OCI-LY3 (cell line): ENCODE data around the gene APOM.
A peak's percentile ranks its signal among the peaks of the same experiment; 100 is the strongest.

Source experiments
- H2AFZ ChIP-seq: fragments of 200-600, 300-600 bp; shearing (Covaris generic); 2 replicates; pipeline ENCODE4 v1.6.0; 2014; ENCODE audit warnings: antibody characterized with exemption, low read depth, low read length
- H3K27ac ChIP-seq: fragments of 200-600, 300-600 bp; sonication (generic); 2 replicates; pipeline ENCODE4 v1.5.1; 2014; ENCODE audit warnings: mild to moderate bottlenecking, low read length, moderate library complexity, mixed read lengths
- H3K27me3 ChIP-seq: fragments of 200-600, 300-600 bp; sonication (generic); 2 replicates; pipeline ENCODE4 v1.6.1; 2014; ENCODE audit warnings: low read depth, low read length, mixed read lengths
- H3K36me3 ChIP-seq: fragments of 200-600, 300-600 bp; sonication (generic); replicated peaks from 2 replicates; pipeline ENCODE3; 2014; ENCODE audit warnings: low read depth, low read length, mixed read lengths
- H3K4me1 ChIP-seq: fragments of 300-600, 200-600 bp; sonication (generic); 2 replicates; pipeline ENCODE4 v1.6.1; 2014; ENCODE audit warnings: low read length, mixed read lengths
- H3K4me2 ChIP-seq: fragments of 200-600, 300-600 bp; sonication (generic); 2 replicates; pipeline ENCODE4 v1.6.1; 2014; ENCODE audit warnings: low read length, mixed read lengths
- H3K4me3 ChIP-seq: fragments of 300-600, 200-600 bp; sonication (generic); 2 replicates; pipeline ENCODE4 v1.5.1; 2014; ENCODE audit warnings: antibody characterized with exemption, mild to moderate bottlenecking, low read length, moderate library complexity
- H3K79me2 ChIP-seq: fragments of 300-600, 200-600 bp; shearing (Covaris generic); 2 replicates; pipeline ENCODE4 v1.6.1; 2014; ENCODE audit warnings: mild to moderate bottlenecking, low read length, mixed read lengths
- H3K9ac ChIP-seq: fragments of 300-600, 200-600 bp; shearing (Covaris generic); 2 replicates; pipeline ENCODE4 v1.6.0; 2014; ENCODE audit warnings: mild to moderate bottlenecking, low read length, moderate library complexity
- H3K9me3 ChIP-seq: fragments of 200-600, 300-600 bp; shearing (Covaris generic); 2 replicates; pipeline ENCODE4 v1.6.1; 2014; ENCODE audit warnings: low read length, mixed read lengths; ENCODE audit not compliant: insufficient read depth
- H4K20me1 ChIP-seq: fragments of 200-600, 300-600 bp; sonication (generic); 2 replicates; pipeline ENCODE4 v1.6.1; 2016; ENCODE audit warnings: low read length, mixed read lengths; ENCODE audit not compliant: insufficient read depth
- CTCF ChIP-seq: fragments of 200-600, 300-600 bp; sonication (generic); IDR thresholded peaks from 2 replicates; pipeline ENCODE4 v1.5.1; 2014; ENCODE audit warnings: antibody characterized with exemption, low read length, low read depth
- EZH2phosphoT487 ChIP-seq: fragments of 200-600 bp; shearing (Covaris generic); IDR thresholded peaks from 2 replicates; pipeline ENCODE4 v1.6.1; 2018; ENCODE audit warnings: antibody characterized with exemption, mixed run types, low read depth

The APOM gene

GRCh38 chr6:31693535-31693934 is 37.8 kb downstream of the APOM start:
- peaks cover 5% of the 10 kb centered on the region; the same call in 1 of the 2 replicates for H3K4me1 ChIP-seq
- H3K36me3 ChIP-seq, result peaks cover 2% of the 10 kb centered on the region
- no peak overlapping the region for H2AFZ ChIP-seq

GRCh38 chr6:31697555-31697954 is 41.9 kb downstream of the APOM start:
- Histone ChIP-seq H3K36me3 (no peaks in the 10 kb centered on the region), H3K9ac (no peak overlapping the region), H3K4me2 (no peak overlapping the region), H3K9me3 (no peaks in the 10 kb centered on the region), H3K27ac (no peak overlapping the region), H3K4me3 (no peak overlapping the region), H3K4me1 (peaks cover 8% of the 10 kb centered on the region), H3K27me3 (no peaks in the 10 kb centered on the region), H2AFZ (no peak overlapping the region), H3K79me2 (peaks cover 14% of the 10 kb centered on the region), H4K20me1 (no peaks in the 10 kb centered on the region)
- no peak for TF ChIP-seq EZH2phosphoT487
- TF ChIP-seq CTCF, result no peak

More at GRCh38 chr6:31693535-31693934, 37.8 kb downstream of the APOM start:
- H3K4me2 ChIP-seq, result no peak overlapping the region
- TF ChIP-seq CTCF (no peak), EZH2phosphoT487 (no peak)
- H3K9me3 ChIP-seq, result no peaks in the 10 kb centered on the region
- no peaks in the 10 kb centered on the region for H4K20me1 ChIP-seq
- H3K4me3 ChIP-seq, result no peak overlapping the region
- H3K9ac ChIP-seq, result no peak overlapping the region
- H3K27me3 ChIP-seq, result no peaks in the 10 kb centered on the region
- H3K79me2 ChIP-seq, result no peaks in the 10 kb centered on the region
- no peak overlapping the region for H3K27ac ChIP-seq

- H3K9ac ChIP-seq, result no peak overlapping the region
- peaks cover 18% of the 10 kb centered on the region for H3K79me2 ChIP-seq
- TF ChIP-seq EZH2phosphoT487 (no peak), CTCF (no peak)
- peaks cover 12% of the 10 kb centered on the region for H3K4me1 ChIP-seq
- no peaks in the 10 kb centered on the region for H3K9me3 ChIP-seq
- no peak overlapping the region for H3K27ac ChIP-seq
- no peaks in the 10 kb centered on the region for H3K27me3 ChIP-seq
- H3K4me2 ChIP-seq, result no peak overlapping the region
- no peaks in the 10 kb centered on the region for H4K20me1 ChIP-seq
- H3K4me3 ChIP-seq, result no peak overlapping the region
- no peaks in the 10 kb centered on the region for H3K36me3 ChIP-seq
- H2AFZ ChIP-seq, result no peak overlapping the region
Measured at GRCh38 chr6:31700740-31701401, 45.2 kb downstream of the APOM start.

- Histone ChIP-seq H3K36me3 (no peaks in the 10 kb centered on the region), H3K9ac (peak overlapping the region; percentile 86), H4K20me1 (no peaks in the 10 kb centered on the region), H3K27me3 (no peaks in the 10 kb centered on the region), H3K27ac (no peak overlapping the region), H3K9me3 (no peaks in the 10 kb centered on the region), H3K4me2 (peak overlapping the region; percentile 100), H3K4me3 (peak overlapping the region; percentile 96), H3K4me1 (peaks cover 12% of the 10 kb centered on the region), H2AFZ (no peak overlapping the region), H3K79me2 (peaks cover 18% of the 10 kb centered on the region)
- TF ChIP-seq EZH2phosphoT487, result no peak
- TF ChIP-seq CTCF, result no peak
Measured at GRCh38 chr6:31701666-31702404, 46.1 kb downstream of the APOM start.
